ENCODE data around the gene BLZF1. TPM values are rescaled to one million over a fixed set of nuclear protein-coding genes. Genes with fewer than 3 reads are reported as not detected.
"Not testable (repeated sequence)": the region's sequence is repeated elsewhere in the genome, so short reads cannot be mapped to it uniquely, and the experiment has no call there.

BLZF1 gene
- total RNA-seq, 1 experiment from 2014 or later, result 14.3 TPM

DNA sequence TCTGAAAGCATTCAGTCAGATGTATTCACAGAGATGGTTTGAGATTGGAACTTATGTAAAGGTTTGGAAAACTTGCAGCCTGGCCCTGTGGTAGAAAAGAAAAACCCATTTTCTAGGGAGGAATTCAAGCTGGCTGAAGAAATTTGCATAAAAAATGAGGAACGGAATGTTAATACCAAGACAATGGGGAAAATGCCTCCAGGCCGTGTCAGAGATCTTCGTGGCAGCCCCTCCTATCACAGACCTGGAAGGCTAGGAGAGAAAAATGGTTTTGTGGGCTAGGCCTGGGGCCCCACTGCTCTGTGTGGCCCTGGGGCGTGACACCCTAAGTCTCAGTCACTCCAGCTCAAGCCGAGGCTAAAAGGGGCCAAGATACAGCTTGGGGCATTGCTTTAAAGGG is 27.1 kb upstream of the BLZF1 start:
- peaks cover 14% of the 10 kb centered on the region in 2 experiments for H3K4me1 Mint-ChIP-seq
- H3K18ac ChIP-seq (ENCODE audit: insufficient read length, low read depth, low read length), result no peak overlapping the region
- H3K36me3 Mint-ChIP-seq (ENCODE audit: insufficient read depth in 1 of 3, low read depth in 3 of 3), result peaks cover 18 to 32% (median 27%) of the 10 kb centered on the region in 3 experiments
- no peaks in the 10 kb centered on the region for H3K79me1 ChIP-seq (ENCODE audit: insufficient read depth, low read depth, low read length, poor library complexity, severe bottlenecking)
- no peak overlapping the region for H3K4me2 ChIP-seq (ENCODE audit: insufficient read depth, insufficient read length, low read length)
- no peak overlapping the region for H3K27ac ChIP-seq (ENCODE audit: insufficient read length, low read depth, low read length)
- H3K4ac ChIP-seq (ENCODE audit: low read depth, low read length), result no peak overlapping the region
- no peaks in the 10 kb centered on the region for H3K23me2 ChIP-seq (ENCODE audit: insufficient read length, low read depth, low read length, poor library complexity, severe bottlenecking)
- no peak overlapping the region for H2BK12ac ChIP-seq (ENCODE audit: insufficient read length, low read depth, low read length)
- TF ChIP-seq, protein P1, sequence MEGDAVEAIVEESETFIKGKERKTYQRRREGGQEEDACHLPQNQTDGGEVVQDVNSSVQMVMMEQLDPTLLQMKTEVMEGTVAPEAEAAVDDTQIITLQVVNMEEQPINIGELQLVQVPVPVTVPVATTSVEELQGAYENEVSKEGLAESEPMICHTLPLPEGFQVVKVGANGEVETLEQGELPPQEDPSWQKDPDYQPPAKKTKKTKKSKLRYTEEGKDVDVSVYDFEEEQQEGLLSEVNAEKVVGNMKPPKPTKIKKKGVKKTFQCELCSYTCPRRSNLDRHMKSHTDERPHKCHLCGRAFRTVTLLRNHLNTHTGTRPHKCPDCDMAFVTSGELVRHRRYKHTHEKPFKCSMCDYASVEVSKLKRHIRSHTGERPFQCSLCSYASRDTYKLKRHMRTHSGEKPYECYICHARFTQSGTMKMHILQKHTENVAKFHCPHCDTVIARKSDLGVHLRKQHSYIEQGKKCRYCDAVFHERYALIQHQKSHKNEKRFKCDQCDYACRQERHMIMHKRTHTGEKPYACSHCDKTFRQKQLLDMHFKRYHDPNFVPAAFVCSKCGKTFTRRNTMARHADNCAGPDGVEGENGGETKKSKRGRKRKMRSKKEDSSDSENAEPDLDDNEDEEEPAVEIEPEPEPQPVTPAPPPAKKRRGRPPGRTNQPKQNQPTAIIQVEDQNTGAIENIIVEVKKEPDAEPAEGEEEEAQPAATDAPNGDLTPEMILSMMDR (conservative IDR thresholded peaks at IDR 0.05), result no peak
- H4K20me1 ChIP-seq (ENCODE audit: control insufficient read depth, insufficient read depth, insufficient read length), result no peaks in the 10 kb centered on the region
- no peak overlapping the region for H4K91ac ChIP-seq (ENCODE audit: insufficient read length, low read depth, low read length)
- no peak overlapping the region for H3K23ac ChIP-seq (ENCODE audit: insufficient read length, low read depth, low read length)
- whole genome bisulfite sequencing (ENCODE audit: extremely low coverage, insufficient read length, low lambda C conversion rate), result no CpG with 5 or more reads among the region's 5 CpGs
- H3K79me2 ChIP-seq (ENCODE audit: insufficient read depth, low read length), result no peaks in the 10 kb centered on the region
- H3K4me3 Mint-ChIP-seq, result no peak overlapping the region
- no peaks in the 10 kb centered on the region for H3K9me3 ChIP-seq (ENCODE audit: control insufficient read depth, low read depth, low read length)
- H3K27me3 Mint-ChIP-seq (ENCODE audit: low read depth), result no peaks in the 10 kb centered on the region
- no peak overlapping the region for H2AFZ ChIP-seq (ENCODE audit: low read length)
- H3K27ac Mint-ChIP-seq, result peak overlapping the region; percentile 83 to 88 (median 84); a peak in 5 of 7 replicates
- no peaks in the 10 kb centered on the region for H3K27me3 ChIP-seq (ENCODE audit: insufficient read depth, low read length)
- H4K5ac ChIP-seq (ENCODE audit: insufficient read length, low read depth, low read length), result no peak overlapping the region
- DNase-seq, result peak; percentile 42
- H2BK15ac ChIP-seq (ENCODE audit: low read depth, low read length), result no peak overlapping the region
- H3K9ac ChIP-seq (ENCODE audit: extremely low read depth, insufficient read length, low read length), result no peak overlapping the region
- no peak overlapping the region for H3K56ac ChIP-seq (ENCODE audit: insufficient read length, low read depth, low read length)
- H4K8ac ChIP-seq (replicated peaks; ENCODE audit: insufficient read length, low read depth, low read length), result no peak overlapping the region
- no peaks in the 10 kb centered on the region; the same call in 1 of the 2 replicates for H3K4me1 ChIP-seq (ENCODE audit: insufficient read depth, low read length)
- H3T11ph ChIP-seq (ENCODE audit: low read length), result no peak overlapping the region
- no peak overlapping the region for H2BK20ac ChIP-seq (ENCODE audit: low read depth, low read length, poor library complexity, severe bottlenecking)
- H2BK120ac ChIP-seq (ENCODE audit: low read depth, low read length, poor library complexity, severe bottlenecking), result no peak overlapping the region
- no peak overlapping the region for H2BK5ac ChIP-seq (ENCODE audit: insufficient read length, low read length)
- peaks cover 12 to 19% of the 10 kb centered on the region in 2 experiments for H3K9me3 Mint-ChIP-seq
- no peak overlapping the region for H2AK5ac ChIP-seq (ENCODE audit: insufficient read length, low read length)
- H3K14ac ChIP-seq (ENCODE audit: insufficient read depth, low read length), result no peak overlapping the region

DNA sequence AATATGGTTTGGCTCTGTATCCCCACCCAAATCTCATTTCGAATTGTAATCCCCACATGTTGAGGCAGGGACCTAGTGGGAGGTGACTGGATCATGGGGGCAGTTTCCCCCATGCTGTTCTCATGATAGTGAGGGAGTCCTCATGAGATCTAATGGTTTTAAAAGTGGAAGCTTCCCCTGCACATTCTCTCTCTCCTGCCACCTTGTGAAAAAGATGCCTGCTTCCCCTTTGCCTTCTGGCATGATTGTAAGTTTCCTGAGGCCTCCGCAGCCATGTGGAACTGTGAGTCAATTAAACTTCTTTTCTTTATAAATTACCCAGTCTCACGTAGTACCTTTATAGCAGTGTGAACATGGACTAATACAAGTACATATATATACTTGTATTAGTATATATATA is 25.9 kb upstream of the BLZF1 start:
- not testable (repeated sequence) for H3K56ac ChIP-seq (ENCODE audit: insufficient read length, low read depth, low read length); H3K79me1 ChIP-seq (ENCODE audit: insufficient read depth, low read depth, low read length, poor library complexity, severe bottlenecking); H2BK20ac ChIP-seq (ENCODE audit: low read depth, low read length, poor library complexity, severe bottlenecking); H2BK120ac ChIP-seq (ENCODE audit: low read depth, low read length, poor library complexity, severe bottlenecking); DNase-seq; H2AFZ ChIP-seq (ENCODE audit: low read length); H3K23ac ChIP-seq (ENCODE audit: insufficient read length, low read depth, low read length); H3K4me2 ChIP-seq (ENCODE audit: insufficient read depth, insufficient read length, low read length); H3K9ac ChIP-seq (ENCODE audit: extremely low read depth, insufficient read length, low read length); H4K91ac ChIP-seq (ENCODE audit: insufficient read length, low read depth, low read length); H3K23me2 ChIP-seq (ENCODE audit: insufficient read length, low read depth, low read length, poor library complexity, severe bottlenecking); H3K9me3 ChIP-seq (ENCODE audit: control insufficient read depth, low read depth, low read length); H3K27ac Mint-ChIP-seq; H3K4me3 Mint-ChIP-seq; H4K5ac ChIP-seq (ENCODE audit: insufficient read length, low read depth, low read length); H3K4me1 ChIP-seq (ENCODE audit: insufficient read depth, low read length); H3K4ac ChIP-seq (ENCODE audit: low read depth, low read length); H4K8ac ChIP-seq (replicated peaks; ENCODE audit: insufficient read length, low read depth, low read length); H2BK15ac ChIP-seq (ENCODE audit: low read depth, low read length); H3K79me2 ChIP-seq (ENCODE audit: insufficient read depth, low read length); H3K27ac ChIP-seq (ENCODE audit: insufficient read length, low read depth, low read length); H2BK12ac ChIP-seq (ENCODE audit: insufficient read length, low read depth, low read length); H3K27me3 Mint-ChIP-seq (ENCODE audit: low read depth); H2AK5ac ChIP-seq (ENCODE audit: insufficient read length, low read length); H3T11ph ChIP-seq (ENCODE audit: low read length); H4K20me1 ChIP-seq (ENCODE audit: control insufficient read depth, insufficient read depth, insufficient read length); H3K14ac ChIP-seq (ENCODE audit: insufficient read depth, low read length); H3K27me3 ChIP-seq (ENCODE audit: insufficient read depth, low read length); H3K18ac ChIP-seq (ENCODE audit: insufficient read length, low read depth, low read length); H2BK5ac ChIP-seq (ENCODE audit: insufficient read length, low read length)
- peaks cover 12 to 24% (median 20%) of the 10 kb centered on the region in 3 experiments for H3K36me3 Mint-ChIP-seq (ENCODE audit: insufficient read depth in 1 of 3, low read depth in 3 of 3)
- no CpG with 5 or more reads among the region's 3 CpGs for WGBS (ENCODE audit: extremely low coverage, insufficient read length, low lambda C conversion rate)
- peaks cover 14% of the 10 kb centered on the region in 2 experiments for H3K4me1 Mint-ChIP-seq
- H3K9me3 Mint-ChIP-seq, result peaks cover 12 to 19% of the 10 kb centered on the region in 2 experiments
